GM19351 (cell line): ENCODE data around the gene UPB1.
"Not testable (repeated sequence)": the region's sequence is repeated elsewhere in the genome, so short reads cannot be mapped to it uniquely, and the experiment has no call there.

Experiments used
- ATAC-seq: cut with Tn5 transposase; IDR thresholded peaks from one replicate; pipeline ENCODE4 v1.9.1; 2021; ENCODE audit warnings: mild to moderate bottlenecking, moderate library complexity; ENCODE audit not compliant: unreplicated experiment

UPB1 gene

GRCh38 chr22:24525416-24526037, 30.4 kb downstream of the UPB1 start:
- peak; percentile 60 for ATAC-seq

GRCh38 chr22:24526191-24526590, 31.1 kb downstream of the UPB1 start:
- ATAC-seq: no peak

- no peak for ATAC-seq
These were observed 34.8 kb downstream of the UPB1 start for GRCh38 chr22:24529898-24530297.

GRCh38 chr22:24530968-24531367, 35.8 kb downstream of the UPB1 start:
- ATAC-seq: not testable (repeated sequence)

- ATAC-seq: no peak
These were observed 36.9 kb downstream of the UPB1 start for GRCh38 chr22:24532075-24532474.

GRCh38 chr22:24535348-24535747, 40.2 kb downstream of the UPB1 start:
- ATAC-seq: no peak

GRCh38 chr22:24536089-24536488, 41.0 kb downstream of the UPB1 start:
- ATAC-seq: no peak

- ATAC-seq: no peak
These were observed 45.3 kb downstream of the UPB1 start for GRCh38 chr22:24540470-24540869.

- no peak for ATAC-seq
These were observed 46.8 kb downstream of the UPB1 start for GRCh38 chr22:24541681-24542515.

GRCh38 chr22:24542641-24543040, 47.5 kb downstream of the UPB1 start:
- ATAC-seq: no peak

- ATAC-seq: no peak
These were observed 48.1 kb downstream of the UPB1 start for GRCh38 chr22:24543185-24543601.

GRCh38 chr22:24543679-24544243, 48.6 kb downstream of the UPB1 start:
- ATAC-seq: no peak

- no peak for ATAC-seq
These were observed 53.7 kb downstream of the UPB1 start for GRCh38 chr22:24548812-24549211.

GRCh38 chr22:24550028-24550901, 55.1 kb downstream of the UPB1 start:
- ATAC-seq: no peak

- no peak for ATAC-seq
These were observed 55.8 kb downstream of the UPB1 start for GRCh38 chr22:24550902-24551435.

GRCh38 chr22:24552503-24553286, 57.6 kb downstream of the UPB1 start:
- ATAC-seq: not testable (repeated sequence)

GRCh38 chr22:24553597-24554312, 58.6 kb downstream of the UPB1 start:
- no peak for ATAC-seq

GRCh38 chr22:24554313-24555164, 59.4 kb downstream of the UPB1 start, which contains the start of gene GUCD1:
Gene GUCD1, minus strand, starts transcription at chr22:24555138. Its CDS starts 147 bp downstream, at chr22:24554991.
- ATAC-seq: peak; percentile 11
